MCF 10A (cell line): Measurements from ENCODE around the gene FAM118B. TPM values are rescaled to one million over a fixed set of nuclear protein-coding genes. Genes with fewer than 3 reads are reported as not detected.

Experiments used
- BruUV-seq: library from RNA; stranded (reverse); fragments of 400-500 nt; replicated peaks from 2 replicates; lab custom pipeline; 2021; lab: Mats Ljungman, UMichigan
- CTCF ChIA-PET: fragments of 300-600 bp; sonication (Branson Sonifier 250); formaldehyde crosslinking; extraction: SDS; loops from one replicate; lab custom pipeline; 2021; ENCODE audit warnings: antibody characterized with exemption, inconsistent platforms; lab: Yijun Ruan, JAX
- POLR2A ChIA-PET: fragments of 300-600, 350-650 bp; sonication (Branson Sonifier 250); formaldehyde crosslinking; extraction: SDS; loops from one replicate; lab custom pipeline; 2020; ENCODE audit warnings: antibody characterized with exemption, inconsistent platforms; lab: Yijun Ruan, JAX
- DNase-seq: peaks from one replicate; pipeline ENCODE4 v3.0.0-alpha.2; 2018; ENCODE audit not compliant: unreplicated experiment
- H3K27ac Mint-ChIP-seq: one replicate; pipeline ENCODE4 v1.8.0; 2022; ENCODE audit warnings: mild to moderate bottlenecking, low read depth, mixed read lengths; ENCODE audit not compliant: unreplicated experiment
- H3K27me3 Mint-ChIP-seq: one replicate; pipeline ENCODE4 v1.8.0; 2022; ENCODE audit warnings: mixed read lengths; ENCODE audit not compliant: insufficient read depth, unreplicated experiment
- H3K36me3 Mint-ChIP-seq: one replicate; pipeline ENCODE4 v1.8.0; 2022; ENCODE audit warnings: mild to moderate bottlenecking, moderate library complexity, mixed read lengths; ENCODE audit not compliant: insufficient read depth, unreplicated experiment
- H3K4me1 Mint-ChIP-seq: one replicate; pipeline ENCODE4 v1.8.0; 2022; ENCODE audit warnings: mixed read lengths; ENCODE audit not compliant: insufficient read depth, unreplicated experiment
- H3K4me3 Mint-ChIP-seq: one replicate; pipeline ENCODE4 v1.8.0; 2022; ENCODE audit warnings: mild to moderate bottlenecking, moderate library complexity, mixed read lengths; ENCODE audit not compliant: unreplicated experiment
- H3K9me3 Mint-ChIP-seq: one replicate; pipeline ENCODE4 v1.8.0; 2022; ENCODE audit warnings: mixed read lengths; ENCODE audit not compliant: unreplicated experiment
- intact Hi-C: fragments of 100-400 bp; cut with micrococcal nuclease; formaldehyde crosslinking; loops from 2 replicates; pipeline ENCODE4 v1.14.1; 2022
- total RNA-seq: library from RNA; stranded (reverse); gene quantifications from 2 replicates; pipeline ENCODE4 v1.2.3, GENCODE V29; 2022
- TF ChIP-seq, protein P1 (sequence below): fragments of 200-600 bp; IDR thresholded peaks from one replicate; pipeline ENCODE4 v1.8.0; 2022; ENCODE audit warnings: antibody characterized with exemption, mild to moderate bottlenecking; ENCODE audit not compliant: unreplicated experiment

FAM118B gene
- total RNA-seq, 1 experiment from 2014 or later, result 8.3 TPM

DNA sequence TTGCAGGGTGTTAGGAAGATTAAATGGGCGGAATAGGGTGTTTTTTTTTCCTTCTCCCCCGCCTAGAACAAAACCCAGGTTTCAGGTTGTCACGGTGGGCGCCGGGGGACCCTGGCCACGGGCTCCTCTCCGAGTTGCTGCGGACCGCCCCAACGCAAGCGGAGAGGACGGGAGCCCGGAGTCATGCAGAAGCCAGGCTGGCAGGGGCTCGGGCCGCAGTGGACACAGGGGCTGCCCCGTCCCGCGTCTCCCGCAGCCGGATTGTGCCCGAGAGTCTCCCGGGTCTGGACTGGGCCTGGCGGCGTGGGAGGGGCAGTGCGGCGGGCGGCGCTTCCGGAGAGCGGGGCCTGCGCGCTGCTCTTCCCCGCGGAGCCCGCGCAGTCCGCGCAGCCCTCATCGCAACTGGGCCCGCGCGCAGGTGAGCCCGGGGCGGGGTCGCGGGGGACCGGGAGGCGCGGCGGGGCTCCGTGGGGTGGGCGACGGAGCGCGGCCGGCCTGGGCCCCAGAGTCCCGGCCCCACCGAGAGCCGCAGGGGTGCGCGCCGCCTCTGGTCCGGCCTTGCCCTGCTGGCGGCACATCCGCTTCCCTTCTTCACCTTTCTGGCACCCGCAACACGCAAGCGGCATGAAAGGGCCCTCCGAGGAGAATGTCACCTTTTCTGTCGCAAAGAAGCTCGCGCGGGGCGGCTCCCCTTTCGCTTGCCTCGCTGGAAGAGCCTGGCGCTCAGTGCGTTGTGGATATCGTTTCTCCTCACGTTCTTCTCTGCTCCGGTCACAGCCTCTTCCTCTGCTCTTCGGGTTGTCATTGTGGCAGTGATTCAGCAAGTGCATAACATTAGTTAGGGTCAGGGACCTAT lies 71.4 kb downstream of the FAM118B start, which contains the start of gene TIRAP:
TIRAP (plus strand) TSS at position 358 of the 856 bp plus-strand sequence. CDS start 7,802 bp downstream, outside the sequence.
- no peaks in the 10 kb centered on the region for H3K9me3 Mint-ChIP-seq
- BruUV-seq, result no TSS peak
- H3K27me3 Mint-ChIP-seq, result no peaks in the 10 kb centered on the region
- peaks cover 21% of the 10 kb centered on the region for H3K4me1 Mint-ChIP-seq
- peaks cover 7% of the 10 kb centered on the region for H3K36me3 Mint-ChIP-seq
- TF ChIP-seq, protein P1, sequence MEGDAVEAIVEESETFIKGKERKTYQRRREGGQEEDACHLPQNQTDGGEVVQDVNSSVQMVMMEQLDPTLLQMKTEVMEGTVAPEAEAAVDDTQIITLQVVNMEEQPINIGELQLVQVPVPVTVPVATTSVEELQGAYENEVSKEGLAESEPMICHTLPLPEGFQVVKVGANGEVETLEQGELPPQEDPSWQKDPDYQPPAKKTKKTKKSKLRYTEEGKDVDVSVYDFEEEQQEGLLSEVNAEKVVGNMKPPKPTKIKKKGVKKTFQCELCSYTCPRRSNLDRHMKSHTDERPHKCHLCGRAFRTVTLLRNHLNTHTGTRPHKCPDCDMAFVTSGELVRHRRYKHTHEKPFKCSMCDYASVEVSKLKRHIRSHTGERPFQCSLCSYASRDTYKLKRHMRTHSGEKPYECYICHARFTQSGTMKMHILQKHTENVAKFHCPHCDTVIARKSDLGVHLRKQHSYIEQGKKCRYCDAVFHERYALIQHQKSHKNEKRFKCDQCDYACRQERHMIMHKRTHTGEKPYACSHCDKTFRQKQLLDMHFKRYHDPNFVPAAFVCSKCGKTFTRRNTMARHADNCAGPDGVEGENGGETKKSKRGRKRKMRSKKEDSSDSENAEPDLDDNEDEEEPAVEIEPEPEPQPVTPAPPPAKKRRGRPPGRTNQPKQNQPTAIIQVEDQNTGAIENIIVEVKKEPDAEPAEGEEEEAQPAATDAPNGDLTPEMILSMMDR, result no peak
- intact Hi-C loops, result no loop called here
- CTCF ChIA-PET, result interaction anchor here (0.6 to 1.0 kb wide), 6 partner anchors 11 to 728 kb away, joined by 3 to 6 read pairs (median 4); no protein-coding TSS in a partner anchor
- DNase-seq, result peak; percentile 55
- H3K4me3 Mint-ChIP-seq, result peak within 1 kb of the TSS; percentile 83
- POLR2A ChIA-PET, result interaction anchor here (0.6 to 4.8 kb wide), 13 partner anchors 11 to 672 kb away, joined by 3 to 41 read pairs (median 3); partner anchors contain the start of genes DCPS, FAM118B, FOXRED1 and HYLS1
- peak within 1 kb of the TSS; percentile 80 for H3K27ac Mint-ChIP-seq

GRCh38 chr11:126284829-126285228 lies 73.2 kb downstream of the FAM118B start:
- ChIA-PET POLR2A (interaction anchor here (4.8 kb wide), 1 partner anchor 16 kb away, joined by 41 read pairs; the partner anchor contains the start of genes FOXRED1 and SRPRA), CTCF (interaction anchor here (0.7 kb wide), 1 partner anchor 548 kb away, joined by 3 read pairs; no protein-coding TSS in a partner anchor)
- H3K9me3 Mint-ChIP-seq, result no peaks in the 10 kb centered on the region
- H3K27me3 Mint-ChIP-seq, result no peaks in the 10 kb centered on the region
- DNase-seq, result peak; percentile 98
- H3K27ac Mint-ChIP-seq, result peak overlapping the region; percentile 78
- intact Hi-C loops, result no loop called here
- TF ChIP-seq, protein P1, result no peak
- H3K4me3 Mint-ChIP-seq, result peak overlapping the region; percentile 63
- BruUV-seq, result no TSS peak
- H3K4me1 Mint-ChIP-seq, result peaks cover 21% of the 10 kb centered on the region
- H3K36me3 Mint-ChIP-seq, result peaks cover 11% of the 10 kb centered on the region

DNA sequence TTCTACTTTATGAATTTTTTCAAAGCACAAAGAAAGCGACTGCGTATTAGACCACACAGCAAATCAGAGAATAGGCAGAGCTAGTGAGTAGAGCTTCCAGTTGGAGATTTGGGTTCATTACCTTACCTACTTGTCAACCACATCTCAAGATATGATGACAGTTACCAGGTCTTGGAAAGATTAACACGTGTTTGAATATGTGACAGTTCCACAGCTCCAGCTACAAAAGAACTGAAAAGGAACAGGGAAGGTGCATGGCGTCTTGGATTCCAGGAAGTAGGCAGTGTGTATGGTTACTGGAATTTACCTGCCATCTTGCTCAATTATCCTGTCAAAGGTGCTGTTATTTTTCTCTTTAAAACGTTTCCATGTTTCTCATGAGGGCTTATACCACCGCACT lies 76.7 kb downstream of the FAM118B start:
- intact Hi-C loops, result no loop called here
- DNase-seq, result no peak
- H3K4me3 Mint-ChIP-seq, result no peak overlapping the region
- POLR2A ChIA-PET, result interaction anchor here (1.5 kb wide), 1 partner anchor 12 kb away, joined by 4 read pairs; no protein-coding TSS in a partner anchor
- H3K9me3 Mint-ChIP-seq, result no peaks in the 10 kb centered on the region
- TF ChIP-seq, protein P1, result no peak
- peaks cover 39% of the 10 kb centered on the region for H3K36me3 Mint-ChIP-seq
- H3K27ac Mint-ChIP-seq, result no peak overlapping the region
- BruUV-seq, result no TSS peak
- CTCF ChIA-PET, result interaction anchor here (1.0 kb wide), 1 partner anchor 11 kb away, joined by 6 read pairs; no protein-coding TSS in a partner anchor
- H3K27me3 Mint-ChIP-seq, result no peaks in the 10 kb centered on the region
- peaks cover 8% of the 10 kb centered on the region for H3K4me1 Mint-ChIP-seq

GRCh38 chr11:126290887-126291286 lies 79.3 kb downstream of the FAM118B start:
- H3K27me3 Mint-ChIP-seq, result no peaks in the 10 kb centered on the region
- ChIA-PET CTCF (interaction anchor here (0.7 to 1.3 kb wide), 3 partner anchors 19 to 33 kb away, joined by 3 to 9 read pairs (median 4); no protein-coding TSS in a partner anchor), POLR2A (interaction anchor here (1.1 kb wide), 1 partner anchor 13 kb away, joined by 5 read pairs; the partner anchor contains the start of gene DCPS)
- TF ChIP-seq, protein P1, result no peak
- H3K9me3 Mint-ChIP-seq, result no peaks in the 10 kb centered on the region
- no peak overlapping the region for H3K27ac Mint-ChIP-seq
- H3K4me1 Mint-ChIP-seq, result no peaks in the 10 kb centered on the region
- H3K4me3 Mint-ChIP-seq, result no peak overlapping the region
- intact Hi-C loops, result no loop called here
- BruUV-seq, result no TSS peak
- peaks cover 50% of the 10 kb centered on the region for H3K36me3 Mint-ChIP-seq
- DNase-seq, result no peak
